Mesothelial cell of epicardium (in vitro differentiated cells): ENCODE data around the gene SPATA7. TPM values are rescaled to one million over a fixed set of nuclear protein-coding genes. Genes with fewer than 3 reads are reported as not detected.
"Not testable (repeated sequence)": the region's sequence is repeated elsewhere in the genome, so short reads cannot be mapped to it uniquely, and the experiment has no call there.

ENCODE experiments used
- DNase-seq, 2 experiments: peaks; one replicate each; pipeline ENCODE4 v3.0.0; 2021; ENCODE audit warnings: low spot score in 2 of 2; ENCODE audit not compliant: unreplicated experiment in 2 of 2
- H3K27ac Mint-ChIP-seq: 2 replicates; pipeline ENCODE4 v1.8.0; 2021; ENCODE audit warnings: mixed read lengths
- H3K27me3 Mint-ChIP-seq: 2 replicates; pipeline ENCODE4 v1.8.0; 2021; ENCODE audit warnings: low read depth, mixed read lengths
- H3K36me3 Mint-ChIP-seq: 2 replicates; pipeline ENCODE4 v1.8.0; 2021; ENCODE audit warnings: mixed read lengths
- H3K4me1 Mint-ChIP-seq: 2 replicates; pipeline ENCODE4 v1.8.0; 2021; ENCODE audit warnings: mixed read lengths
- H3K4me3 Mint-ChIP-seq: 2 replicates; pipeline ENCODE4 v1.8.0; 2021; ENCODE audit warnings: mild to moderate bottlenecking, moderate library complexity, mixed read lengths
- H3K9me3 Mint-ChIP-seq: 2 replicates; pipeline ENCODE4 v1.8.0; 2021; ENCODE audit warnings: mixed read lengths
- total RNA-seq: library from RNA; stranded (reverse); gene quantifications from 3 replicates; pipeline ENCODE4 v1.2.1, GENCODE V29; 2021
- TF ChIP-seq, protein P1 (sequence below): fragments of 200-600 bp; sonication (generic); IDR thresholded peaks from one replicate; pipeline ENCODE4 v1.5.0; 2021; ENCODE audit warnings: antibody characterized with exemption; ENCODE audit not compliant: unreplicated experiment

The SPATA7 gene
- total RNA-seq, 1 donor from 2014 or later = 17.9 TPM

DNA sequence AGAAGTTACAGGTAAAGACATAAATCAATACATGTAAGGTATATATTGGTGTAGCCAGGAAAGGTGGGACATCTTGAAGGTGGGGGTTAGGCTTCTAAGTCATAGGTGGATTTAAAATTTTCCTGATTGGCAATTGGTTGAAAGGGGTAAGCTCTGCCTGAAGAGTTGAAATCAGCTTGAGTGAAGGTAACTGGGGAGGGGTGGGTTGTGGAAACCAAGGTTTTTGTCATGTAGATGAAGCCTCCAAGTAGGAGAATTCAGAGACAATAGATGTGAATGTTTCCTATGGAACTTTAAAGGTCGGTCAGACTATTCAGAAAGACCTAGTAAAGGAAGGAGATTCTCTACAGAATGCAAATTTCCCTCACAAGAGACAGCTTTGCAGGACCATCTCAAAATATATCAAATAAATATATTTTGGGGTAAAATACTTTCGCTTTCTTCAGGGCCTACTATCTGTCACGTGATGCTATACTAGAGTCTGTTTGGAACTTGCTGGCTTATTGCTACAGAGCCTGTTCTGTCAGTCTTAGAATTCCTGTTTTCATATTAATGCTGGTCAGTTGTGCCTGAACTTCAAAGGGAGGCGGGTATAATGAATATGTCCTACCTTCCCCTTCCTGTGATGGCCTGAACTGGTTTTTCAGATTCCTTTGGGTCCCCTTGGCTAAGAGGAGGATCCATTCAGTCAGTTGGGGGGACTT lies 20.6 kb upstream of the SPATA7 start:
- no peak for DNase-seq
- H3K36me3 Mint-ChIP-seq = no peaks in the 10 kb centered on the region
- no peak overlapping the region for H3K4me3 Mint-ChIP-seq
- peaks cover 47% of the 10 kb centered on the region for H3K27me3 Mint-ChIP-seq
- no peaks in the 10 kb centered on the region for H3K4me1 Mint-ChIP-seq
- TF ChIP-seq, protein P1, sequence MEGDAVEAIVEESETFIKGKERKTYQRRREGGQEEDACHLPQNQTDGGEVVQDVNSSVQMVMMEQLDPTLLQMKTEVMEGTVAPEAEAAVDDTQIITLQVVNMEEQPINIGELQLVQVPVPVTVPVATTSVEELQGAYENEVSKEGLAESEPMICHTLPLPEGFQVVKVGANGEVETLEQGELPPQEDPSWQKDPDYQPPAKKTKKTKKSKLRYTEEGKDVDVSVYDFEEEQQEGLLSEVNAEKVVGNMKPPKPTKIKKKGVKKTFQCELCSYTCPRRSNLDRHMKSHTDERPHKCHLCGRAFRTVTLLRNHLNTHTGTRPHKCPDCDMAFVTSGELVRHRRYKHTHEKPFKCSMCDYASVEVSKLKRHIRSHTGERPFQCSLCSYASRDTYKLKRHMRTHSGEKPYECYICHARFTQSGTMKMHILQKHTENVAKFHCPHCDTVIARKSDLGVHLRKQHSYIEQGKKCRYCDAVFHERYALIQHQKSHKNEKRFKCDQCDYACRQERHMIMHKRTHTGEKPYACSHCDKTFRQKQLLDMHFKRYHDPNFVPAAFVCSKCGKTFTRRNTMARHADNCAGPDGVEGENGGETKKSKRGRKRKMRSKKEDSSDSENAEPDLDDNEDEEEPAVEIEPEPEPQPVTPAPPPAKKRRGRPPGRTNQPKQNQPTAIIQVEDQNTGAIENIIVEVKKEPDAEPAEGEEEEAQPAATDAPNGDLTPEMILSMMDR = no peak
- H3K9me3 Mint-ChIP-seq = peaks cover 8% of the 10 kb centered on the region
- H3K27ac Mint-ChIP-seq = no peak overlapping the region

DNA sequence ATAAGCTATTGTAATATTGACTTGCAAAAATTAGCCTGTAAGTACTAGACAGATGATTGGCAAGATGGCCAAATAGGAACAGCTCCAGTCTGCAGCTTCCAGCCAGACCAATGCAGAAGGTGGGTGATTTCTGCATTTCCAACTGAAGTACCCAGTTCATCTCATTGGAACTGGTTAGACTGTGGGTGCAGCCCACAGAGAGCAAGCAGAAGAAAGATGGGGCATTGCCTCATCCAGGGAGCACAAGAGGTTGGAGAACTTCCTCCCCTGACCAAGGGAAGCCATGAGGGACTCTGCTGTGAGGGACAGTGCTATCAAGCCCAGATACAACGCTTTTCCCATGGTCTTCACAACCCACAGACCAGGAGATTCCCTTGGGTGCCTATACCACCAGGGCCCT lies 16.0 kb upstream of the SPATA7 start:
- Mint-ChIP-seq H3K4me1 (no peaks in the 10 kb centered on the region), H3K27ac (no peak overlapping the region), H3K4me3 (no peak overlapping the region)

GRCh38 chr14:88379706-88380343 lies 5.6 kb upstream of the SPATA7 start:
- TF ChIP-seq, protein P1 = no peak
- DNase-seq = no peak
- Mint-ChIP-seq H3K27me3 (peaks cover 27% of the 10 kb centered on the region), H3K9me3 (peaks cover 4% of the 10 kb centered on the region), H3K36me3 (no peaks in the 10 kb centered on the region), H3K27ac (no peak overlapping the region), H3K4me3 (no peak overlapping the region), H3K4me1 (peaks cover 2% of the 10 kb centered on the region)

More for the DNA sequence above, 16.0 kb upstream of the SPATA7 start:
- TF ChIP-seq, protein P1 = no peak
- Mint-ChIP-seq H3K27me3 (peaks cover 54% of the 10 kb centered on the region), H3K9me3 (peaks cover 13% of the 10 kb centered on the region), H3K36me3 (no peaks in the 10 kb centered on the region)
- no peak for DNase-seq

- no peak overlapping the region for H3K4me3 Mint-ChIP-seq
Observed at GRCh38 chr14:88380405-88380804, 5.1 kb upstream of the SPATA7 start.

DNA sequence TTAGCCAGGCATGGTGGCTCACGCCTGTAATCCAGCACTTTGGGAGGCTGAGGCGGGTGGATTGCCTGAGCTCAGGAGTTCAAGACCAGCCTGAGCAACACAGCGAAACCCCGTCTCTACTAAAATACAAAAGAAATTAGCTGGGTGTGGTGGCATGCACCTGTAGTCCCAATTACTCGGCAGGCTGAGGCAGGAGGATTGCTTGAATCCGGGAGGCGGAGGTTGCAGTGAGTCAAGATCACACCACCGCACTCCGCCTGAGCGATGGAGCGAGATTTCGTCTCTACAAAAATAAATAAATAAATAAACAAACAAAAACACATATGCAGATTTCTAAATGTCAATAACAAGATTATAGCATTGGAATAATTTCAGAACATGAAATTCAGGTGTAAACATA lies 3.8 kb upstream of the SPATA7 start:
- Mint-ChIP-seq H3K27me3 (peaks cover 27% of the 10 kb centered on the region), H3K4me1 (peaks cover 14% of the 10 kb centered on the region)
- not testable (repeated sequence) for DNase-seq, H3K27ac Mint-ChIP-seq, H3K4me3 Mint-ChIP-seq, H3K36me3 Mint-ChIP-seq, H3K9me3 Mint-ChIP-seq

More at GRCh38 chr14:88380405-88380804, 5.1 kb upstream of the SPATA7 start:
- H3K27ac Mint-ChIP-seq = no peak overlapping the region
- TF ChIP-seq, protein P1 = no peak
- peaks cover 27% of the 10 kb centered on the region for H3K27me3 Mint-ChIP-seq
- no peaks in the 10 kb centered on the region for H3K9me3 Mint-ChIP-seq
- DNase-seq = no peak
- H3K36me3 Mint-ChIP-seq = no peaks in the 10 kb centered on the region
- H3K4me1 Mint-ChIP-seq = peaks cover 6% of the 10 kb centered on the region

GRCh38 chr14:88384718-88385117 lies 739 bp upstream of the SPATA7 start:
- peak overlapping the region; percentile 97 for H3K27ac Mint-ChIP-seq
- no peak for DNase-seq
- H3K27me3 Mint-ChIP-seq = peaks cover 22% of the 10 kb centered on the region
- H3K4me3 Mint-ChIP-seq = peak overlapping the region; percentile 98
- peaks cover 18% of the 10 kb centered on the region for H3K4me1 Mint-ChIP-seq
- no peaks in the 10 kb centered on the region for H3K36me3 Mint-ChIP-seq
- TF ChIP-seq, protein P1 = no peak
- H3K9me3 Mint-ChIP-seq = no peaks in the 10 kb centered on the region
